Measurements from ENCODE around the gene SLC37A1. TPM values are rescaled to one million over a fixed set of nuclear protein-coding genes. Genes with fewer than 3 reads are reported as not detected.

SLC37A1 gene
- total RNA-seq, 6 donors from 2014 or later = 20.8 to 70.2 (median 36.8) TPM

GRCh38 chr21:42542596-42542995 lies 28.9 kb downstream of the SLC37A1 start:
- Histone ChIP-seq H3K4me3 (no peak overlapping the region), H3K27me3 (no peaks in the 10 kb centered on the region), H3K27ac (no peak overlapping the region), H3K36me3 (peaks cover 10 to 70% (median 50%) of the 10 kb centered on the region in 4 donors), H3K4me1 (no peaks in the 10 kb centered on the region), H3K9me3 (no peaks in the 10 kb centered on the region)
- DNase-seq (no peak), ATAC-seq (ENCODE audit: low FRiP score in 2 of 2) (no peak)
- WGBS, 2 donors = 86 to 96% methylated on average over 6 to 10 of the region's 10 CpGs
- TF ChIP-seq POLR2AphosphoS5 (IDR thresholded peaks at IDR 0.05) (no peak), CTCF (IDR thresholded peaks at IDR 0.05) (no peak), POLR2A (IDR thresholded peaks at IDR 0.05) (no peak), EP300 (IDR thresholded peaks at IDR 0.05) (no peak)

GRCh38 chr21:42543106-42543847 lies 29.6 kb downstream of the SLC37A1 start:
- TF ChIP-seq CTCF (IDR thresholded peaks at IDR 0.05) = no peak
- no peak for TF ChIP-seq POLR2A (IDR thresholded peaks at IDR 0.05)
- no peak for TF ChIP-seq POLR2AphosphoS5 (IDR thresholded peaks at IDR 0.05)
- no peak for TF ChIP-seq EP300 (IDR thresholded peaks at IDR 0.05)
- Histone ChIP-seq H3K27me3 (no peaks in the 10 kb centered on the region), H3K4me1 (no peaks in the 10 kb centered on the region), H3K9me3 (no peaks in the 10 kb centered on the region), H3K27ac (no peak overlapping the region), H3K36me3 (peaks cover 10 to 77% (median 57%) of the 10 kb centered on the region in 4 donors), H3K4me3 (no peak overlapping the region)
- no peak for DNase-seq
- WGBS, 2 donors = 93 to 94% methylated on average over 19 to 21 of the region's 25 CpGs
- no peak for ATAC-seq (ENCODE audit: low FRiP score in 2 of 2)

GRCh38 chr21:42544544-42544943 lies 30.9 kb downstream of the SLC37A1 start:
- Histone ChIP-seq H3K36me3 (peaks cover 14 to 85% (median 62%) of the 10 kb centered on the region in 4 donors), H3K27me3 (no peaks in the 10 kb centered on the region), H3K4me3 (no peak overlapping the region), H3K4me1 (no peaks in the 10 kb centered on the region), H3K9me3 (no peaks in the 10 kb centered on the region), H3K27ac (no peak overlapping the region)
- WGBS, 2 donors = 93 to 96% methylated on average over 6 to 8 of the region's 8 CpGs
- ATAC-seq (ENCODE audit: low FRiP score in 2 of 2) (no peak), DNase-seq (no peak)
- no peak for TF ChIP-seq CTCF (IDR thresholded peaks at IDR 0.05)
- TF ChIP-seq POLR2AphosphoS5 (IDR thresholded peaks at IDR 0.05) = no peak
- TF ChIP-seq POLR2A (IDR thresholded peaks at IDR 0.05) = no peak
- no peak for TF ChIP-seq EP300 (IDR thresholded peaks at IDR 0.05)

- 85 to 100% methylated on average over 1 to 4 of the region's 4 CpGs for WGBS, 2 donors
- no peak for DNase-seq
- no peaks in the 10 kb centered on the region for H3K27me3 ChIP-seq
- H3K9me3 ChIP-seq = no peaks in the 10 kb centered on the region
- H3K27ac ChIP-seq = no peak overlapping the region
- ATAC-seq (ENCODE audit: low FRiP score in 2 of 2) = no peak
- TF ChIP-seq POLR2A (IDR thresholded peaks at IDR 0.05) = no peak
- TF ChIP-seq EP300 (IDR thresholded peaks at IDR 0.05) = no peak
- no peak for TF ChIP-seq POLR2AphosphoS5 (IDR thresholded peaks at IDR 0.05)
- no peak for TF ChIP-seq CTCF (IDR thresholded peaks at IDR 0.05)
- peaks cover 14 to 82% (median 60%) of the 10 kb centered on the region in 4 donors for H3K36me3 ChIP-seq
- no peaks in the 10 kb centered on the region for H3K4me1 ChIP-seq
- no peak overlapping the region for H3K4me3 ChIP-seq
Measured at GRCh38 chr21:42545317-42545716, 31.7 kb downstream of the SLC37A1 start.

- DNase-seq (no peak), ATAC-seq (ENCODE audit: low FRiP score in 2 of 2) (no peak)
- peaks cover 14 to 82% (median 60%) of the 10 kb centered on the region in 4 donors for H3K36me3 ChIP-seq
Measured at GRCh38 chr21:42545745-42546144, 32.1 kb downstream of the SLC37A1 start.

More at GRCh38 chr21:42545745-42546144, 32.1 kb downstream of the SLC37A1 start:
- WGBS, 2 donors = 92% methylated on average over 8 of the region's 8 CpGs; no CpG with 5 or more reads in 1 of the 2 donors
- TF ChIP-seq CTCF (IDR thresholded peaks at IDR 0.05) (no peak), EP300 (IDR thresholded peaks at IDR 0.05) (no peak), POLR2A (IDR thresholded peaks at IDR 0.05) (no peak), POLR2AphosphoS5 (IDR thresholded peaks at IDR 0.05) (no peak)
- no peak overlapping the region for H3K4me3 ChIP-seq
- H3K27me3 ChIP-seq = no peaks in the 10 kb centered on the region
- no peaks in the 10 kb centered on the region for H3K4me1 ChIP-seq
- no peaks in the 10 kb centered on the region for H3K9me3 ChIP-seq
- no peak overlapping the region for H3K27ac ChIP-seq
